ENCODE data around the gene ABHD17B.

DNA sequence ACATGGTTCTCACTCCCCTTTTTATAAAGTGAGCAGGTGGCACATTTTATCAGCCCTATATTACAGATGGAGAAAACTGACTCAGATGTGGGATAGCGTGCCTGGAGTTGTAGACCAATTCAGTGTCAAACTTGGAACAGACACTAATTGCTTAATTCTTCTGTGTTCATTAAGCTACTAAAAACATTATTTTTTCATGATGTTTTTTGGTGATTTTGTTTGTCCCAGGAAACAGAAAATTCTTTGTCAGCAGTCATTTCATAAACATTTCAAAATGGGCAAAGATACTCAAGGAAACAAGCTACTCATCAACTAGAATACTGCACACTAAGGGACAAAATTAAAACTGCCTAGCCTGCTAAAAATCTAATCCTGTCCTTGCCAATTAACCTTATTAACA is 2.2 kb downstream of the ABHD17B start:
- TF ChIP-seq CTCF (IDR thresholded peaks at IDR 0.05) (no peak), ZFX (IDR thresholded peaks at IDR 0.05; ENCODE audit: borderline replicate concordance) (no peak)

Measured in 22Rv1 (cell line).